ENCODE results near the gene CAB39.

GRCh38 chr2:230666446-230666845 lies 46.2 kb upstream of the CAB39 start:
- no peak for TF ChIP-seq CTCF (IDR thresholded peaks at IDR 0.05; ENCODE audit: control extremely low read depth in 1 of 3, insufficient read depth in 1 of 3, low read depth in 1 of 3, low read length in 3 of 3)
- TF ChIP-seq CHD1 (IDR thresholded peaks at IDR 0.05; ENCODE audit: low read depth, low read length), result no peak
- no peak for TF ChIP-seq NRF1 (IDR thresholded peaks at IDR 0.05; ENCODE audit: low read depth, low read length)
- no peak for TF ChIP-seq POLR2A (IDR thresholded peaks at IDR 0.05; ENCODE audit: control extremely low read depth in 1 of 2, low read depth in 2 of 2, low read length in 2 of 2)

All from H1 (cell line).